Ovary (tissue), 9 donors: ENCODE results near the gene PRDM16. TPM values are rescaled to one million over a fixed set of nuclear protein-coding genes. Genes with fewer than 3 reads are reported as not detected.

Source experiments
- DNase-seq, 5 donors: peaks; one replicate each; pipeline ENCODE4 v3.0.0-alpha.2; 2019 to 2020
- H3K27ac ChIP-seq, 2 donors: fragments of 200-600 bp; one replicate each; pipeline versions ENCODE4 v1.5.1 to v1.8.0; 2019 to 2022
- H3K27me3 ChIP-seq: fragments of 200-600 bp; one replicate; pipeline ENCODE4 v1.8.0; 2022
- H3K36me3 ChIP-seq: fragments of 200-600 bp; sonication (generic); one replicate; pipeline ENCODE4 v1.5.1; 2019
- H3K4me1 ChIP-seq: one replicate; pipeline ENCODE4 v1.8.1; 2013; ENCODE audit warnings: mild to moderate bottlenecking, moderate library complexity; ENCODE audit not compliant: insufficient read depth
- H3K4me3 ChIP-seq: fragments of 200-600 bp; sonication (generic); one replicate; pipeline ENCODE4 v1.5.1; 2017
- H3K9me3 ChIP-seq, 2 donors: fragments of 200-600 bp in 1 of 2; sonication (generic) in 1 of 2; one replicate each; pipeline versions ENCODE4 v1.5.1 to v1.8.1; 2013 to 2019; ENCODE audit warnings: mild to moderate bottlenecking in 1 of 2, moderate library complexity in 1 of 2
- EP300 ChIP-seq: sonication (generic); formaldehyde crosslinking; IDR thresholded peaks from one replicate; pipeline ENCODE4 v1.6.1; 2017; ENCODE audit warnings: antibody characterized with exemption
- POLR2A ChIP-seq: fragments of 450-650 bp; IDR thresholded peaks from one replicate; pipeline ENCODE4 v1.6.1; 2017; ENCODE audit warnings: antibody characterized with exemption, mild to moderate bottlenecking, moderate library complexity
- WGBS, 3 donors: extraction: QIAGEN DNeasy Blood & Tissue Kit in 1 of 3; methylation state at CpG; one replicate each; pipeline versions ENCODE4 v1.1.5 to v1.1.7; 2013 to 2017; 5-methylcytosine and 5-hydroxymethylcytosine counted together
- intact Hi-C, 4 donors: fragments of 100-400 bp; cut with DNase I; formaldehyde crosslinking; loops; one replicate each; pipeline versions ENCODE4 v1.11.0 to v1.15.1; 2022 to 2023
- polyA plus RNA-seq, 2 donors: library from polyadenylated mRNA; stranded (reverse); fragments of 200-250 nt in 1 of 2; fragments of 350-450 nt in 1 of 2; fragmentation: Illumina TruSeq in 1 of 2; extraction: RNeasy Lipid Tissue Mini Kit (QIAGEN cat#74804) in 1 of 2; gene quantifications; one replicate each; pipeline ENCODE4 v1.2.3, GENCODE V29; 2013 to 2014
- total RNA-seq, 7 donors: library from RNA; depleted of rRNA in 2 of 7; stranded (reverse); fragments of >200 nt in 2 of 7; fragmentation: NEBNext Ultra II Directional in 3 of 7; extraction: Animal tissue kit (Norgen Biotek cat#: 25700) in 3 of 7; gene quantifications; one replicate each; pipeline versions ENCODE4 v1.1.0 to v1.2.4, GENCODE V29; 2016 to 2023
- TF ChIP-seq, protein P1 (sequence below), 3 donors: fragments of 450-650 bp in 2 of 3; fragments of 200-600 bp in 1 of 3; IDR thresholded peaks; one replicate each; pipeline versions ENCODE4 v1.5.1 to v1.8.0; 2016 to 2022; ENCODE audit warnings: antibody characterized with exemption in 3 of 3, mild to moderate bottlenecking in 1 of 3
- donor health status: DM: no; HTN: no; CAD: no; lungs with moderate emphysema.
- donor health status: DM: no; HTN: no; CAD: no.
- donor health status: Bipolar disorder and iron deficiency.
- donor health status: DM: yes; HTN: yes; CAD: no.
- donor health status: DM: no; HTN: no; CAD: no.
- donor health status: DM: yes; HTN: yes; CAD: no.

Gene PRDM16
- total and polyA plus RNA-seq, 9 donors, result 1.1 to 17.3 (median 3.9) TPM

DNA sequence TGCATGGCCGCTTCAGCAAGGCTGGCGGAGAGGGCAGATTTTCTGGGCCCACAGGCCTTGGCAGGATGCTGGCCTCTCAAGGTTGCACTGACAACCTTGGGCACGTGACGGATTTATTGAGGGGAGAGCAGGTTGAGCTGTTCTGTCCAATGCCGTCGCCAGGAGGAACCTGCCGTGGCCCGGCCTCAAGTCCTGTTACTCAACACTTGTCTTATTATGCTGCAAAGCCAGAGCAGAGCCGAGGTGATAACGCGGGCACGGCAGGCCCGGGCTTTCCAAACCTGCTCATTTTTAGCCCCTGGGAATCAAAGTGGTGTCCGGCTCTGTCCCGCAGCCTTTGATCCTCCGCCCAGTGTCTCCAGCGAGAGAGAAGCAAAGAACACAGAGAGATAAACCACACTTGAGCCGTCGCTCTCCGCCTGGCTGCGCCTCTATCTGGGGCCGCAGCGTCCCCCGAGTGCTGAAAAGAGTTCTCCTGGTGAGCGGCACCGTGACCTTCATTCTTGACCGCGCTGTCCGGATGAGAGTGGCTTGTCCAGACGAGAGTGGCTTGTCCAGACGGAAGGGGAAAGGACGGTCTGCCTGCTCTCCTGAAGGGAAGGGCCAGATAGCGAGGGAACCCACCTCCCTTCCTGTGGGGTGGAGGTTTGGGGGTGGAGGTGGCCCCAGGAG is 223.2 kb downstream of the PRDM16 start:
- WGBS, 3 donors, result 51 to 67% (median 66%) methylated on average over 33 of the region's 33 CpGs
- no peak for DNase-seq
- H3K27ac ChIP-seq, result no peak overlapping the region
- H3K4me3 ChIP-seq, result no peak overlapping the region
- H3K27me3 ChIP-seq, result no peaks in the 10 kb centered on the region
- no peaks in the 10 kb centered on the region for H3K9me3 ChIP-seq
- H3K36me3 ChIP-seq, result no peaks in the 10 kb centered on the region
- intact Hi-C loops, result no loop called here
- TF ChIP-seq POLR2A (no peak), EP300 (no peak)
- TF ChIP-seq, protein P1, sequence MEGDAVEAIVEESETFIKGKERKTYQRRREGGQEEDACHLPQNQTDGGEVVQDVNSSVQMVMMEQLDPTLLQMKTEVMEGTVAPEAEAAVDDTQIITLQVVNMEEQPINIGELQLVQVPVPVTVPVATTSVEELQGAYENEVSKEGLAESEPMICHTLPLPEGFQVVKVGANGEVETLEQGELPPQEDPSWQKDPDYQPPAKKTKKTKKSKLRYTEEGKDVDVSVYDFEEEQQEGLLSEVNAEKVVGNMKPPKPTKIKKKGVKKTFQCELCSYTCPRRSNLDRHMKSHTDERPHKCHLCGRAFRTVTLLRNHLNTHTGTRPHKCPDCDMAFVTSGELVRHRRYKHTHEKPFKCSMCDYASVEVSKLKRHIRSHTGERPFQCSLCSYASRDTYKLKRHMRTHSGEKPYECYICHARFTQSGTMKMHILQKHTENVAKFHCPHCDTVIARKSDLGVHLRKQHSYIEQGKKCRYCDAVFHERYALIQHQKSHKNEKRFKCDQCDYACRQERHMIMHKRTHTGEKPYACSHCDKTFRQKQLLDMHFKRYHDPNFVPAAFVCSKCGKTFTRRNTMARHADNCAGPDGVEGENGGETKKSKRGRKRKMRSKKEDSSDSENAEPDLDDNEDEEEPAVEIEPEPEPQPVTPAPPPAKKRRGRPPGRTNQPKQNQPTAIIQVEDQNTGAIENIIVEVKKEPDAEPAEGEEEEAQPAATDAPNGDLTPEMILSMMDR (IDR thresholded peaks at IDR 0.05), result no peak
- no peaks in the 10 kb centered on the region for H3K4me1 ChIP-seq

DNA sequence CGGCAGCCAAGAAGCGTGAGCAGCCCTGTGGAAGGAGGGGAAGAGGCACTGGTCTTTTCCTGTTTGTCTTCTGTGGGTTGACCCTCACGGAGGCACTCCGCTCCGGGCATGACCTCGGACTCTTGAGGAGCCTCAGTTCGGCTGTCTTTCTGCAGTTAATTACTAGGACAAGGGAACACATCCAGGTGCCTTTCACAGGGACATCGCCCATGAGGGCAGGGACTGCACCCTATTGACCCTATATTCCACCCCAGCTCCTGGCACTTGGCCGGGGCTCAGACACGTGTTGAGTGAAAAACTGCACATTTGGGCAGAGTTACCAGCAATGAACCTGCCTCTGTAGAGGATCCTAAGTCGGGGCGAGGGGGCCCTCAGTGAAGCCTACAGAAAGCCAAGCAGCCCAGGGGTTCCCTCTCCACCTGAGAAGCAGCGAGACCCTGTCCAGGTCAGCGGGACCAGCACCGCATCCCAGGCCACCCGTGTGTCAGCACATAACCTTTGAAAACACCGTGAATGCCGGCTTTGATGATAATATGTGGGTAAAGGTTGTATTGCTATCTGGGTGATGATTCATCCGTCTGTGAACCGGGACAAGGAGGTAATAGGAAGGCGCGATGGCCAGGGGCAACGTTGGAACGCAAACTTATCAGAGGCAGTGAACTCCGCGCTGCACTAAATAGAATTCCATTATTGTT is 224.0 kb downstream of the PRDM16 start:
- WGBS, 3 donors, result 77 to 84% (median 78%) methylated on average over 25 to 26 of the region's 26 CpGs
- H3K27me3 ChIP-seq, result no peaks in the 10 kb centered on the region
- intact Hi-C loops, result no loop called here

DNA sequence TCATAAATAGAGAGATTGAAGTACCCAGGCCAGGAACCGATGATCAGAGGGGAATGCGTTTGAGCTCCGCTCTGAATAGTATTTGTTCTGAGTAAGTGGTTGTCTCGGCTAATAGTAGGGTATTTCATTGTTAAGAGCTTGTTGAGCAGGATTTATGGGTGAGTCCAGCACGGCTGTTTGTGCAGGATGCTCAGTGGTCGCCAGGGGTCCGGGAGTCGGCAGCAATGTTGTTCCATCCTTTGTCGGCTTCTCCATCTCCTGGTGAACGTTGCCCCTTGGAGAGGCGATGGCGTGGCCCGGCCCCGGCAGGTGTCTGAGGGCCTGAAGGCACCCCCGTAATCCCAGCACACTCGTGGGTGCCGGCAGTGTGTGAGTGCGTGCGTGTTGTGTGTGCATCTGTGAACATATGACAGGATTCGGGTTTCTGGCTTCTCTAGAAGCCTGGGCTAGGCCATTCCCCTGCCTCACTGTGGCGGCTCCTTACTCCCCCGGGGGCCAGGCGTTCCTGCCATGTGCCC is 224.6 kb downstream of the PRDM16 start:
- no peak for DNase-seq
- H3K4me3 ChIP-seq, result no peak overlapping the region
- intact Hi-C loops, result no loop called here
- H3K9me3 ChIP-seq, result no peaks in the 10 kb centered on the region
- H3K36me3 ChIP-seq, result no peaks in the 10 kb centered on the region
- H3K27me3 ChIP-seq, result no peaks in the 10 kb centered on the region
- H3K27ac ChIP-seq, result no peak overlapping the region
- TF ChIP-seq, protein P1 (IDR thresholded peaks at IDR 0.05), result no peak
- TF ChIP-seq POLR2A (no peak), EP300 (no peak)
- no peaks in the 10 kb centered on the region for H3K4me1 ChIP-seq
- WGBS, 3 donors, result 74 to 75% (median 74%) methylated on average over 23 of the region's 23 CpGs

More for the DNA sequence above, 224.0 kb downstream of the PRDM16 start:
- Histone ChIP-seq H3K36me3 (no peaks in the 10 kb centered on the region), H3K9me3 (no peaks in the 10 kb centered on the region), H3K4me3 (no peak overlapping the region), H3K4me1 (no peaks in the 10 kb centered on the region), H3K27ac (no peak overlapping the region)
- no peak for DNase-seq
- TF ChIP-seq, protein P1 (IDR thresholded peaks at IDR 0.05), result no peak
- TF ChIP-seq POLR2A, result no peak
- no peak for TF ChIP-seq EP300

DNA sequence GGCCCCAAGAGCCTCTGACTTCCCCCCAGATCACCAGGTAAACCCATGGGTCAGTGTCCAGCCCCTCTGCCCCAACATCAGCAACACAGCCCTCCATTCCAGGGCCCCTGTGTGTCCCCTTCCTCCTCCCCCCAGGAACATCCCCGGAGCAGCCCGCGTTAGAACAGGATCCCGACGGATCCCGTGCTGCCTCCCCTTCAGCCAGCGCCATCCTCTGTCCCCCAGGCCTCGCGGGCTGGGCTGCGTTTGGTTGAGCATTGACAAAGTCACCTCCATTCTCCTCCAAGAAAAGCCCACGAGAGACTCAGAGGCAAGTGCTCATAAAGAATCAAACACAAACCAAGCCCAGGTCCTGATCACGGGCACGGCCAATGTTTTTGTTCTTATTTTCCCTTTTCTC is 225.4 kb downstream of the PRDM16 start:
- intact Hi-C loops, result no loop called here
- Histone ChIP-seq H3K36me3 (no peaks in the 10 kb centered on the region), H3K27ac (no peak overlapping the region), H3K9me3 (no peaks in the 10 kb centered on the region), H3K4me3 (no peak overlapping the region), H3K27me3 (no peaks in the 10 kb centered on the region), H3K4me1 (no peaks in the 10 kb centered on the region)
- 84 to 90% (median 87%) methylated on average over 13 of the region's 13 CpGs for WGBS, 3 donors
- TF ChIP-seq, protein P1 (IDR thresholded peaks at IDR 0.05), result no peak
- TF ChIP-seq POLR2A (no peak), EP300 (no peak)
- no peak for DNase-seq
